H1 (cell line): ENCODE results near the gene CDKN2C. TPM values are rescaled to one million over a fixed set of nuclear protein-coding genes. Genes with fewer than 3 reads are reported as not detected.

Experiments used
- CTCF ChIA-PET: fragments of 300-600 bp; sonication (Branson Sonifier 250); formaldehyde crosslinking; loops from one replicate; lab custom pipeline; 2021; ENCODE audit not compliant: partially characterized antibody; lab: Charles Lee
- POLR2A ChIA-PET: fragments of 300-600 bp; sonication (Branson Sonifier 250); formaldehyde crosslinking; loops from one replicate; lab custom pipeline; 2021; ENCODE audit warnings: inconsistent platforms; ENCODE audit not compliant: partially characterized antibody; lab: Charles Lee
- DNase-seq, 2 experiments: peaks; one replicate each; pipeline versions ENCODE4 v3.0.0 to v3.0.0-alpha.2; 2010 to 2022; ENCODE audit warnings: low spot score in 2 of 2, low read depth in 1 of 2, mixed read lengths in 1 of 2
- FAIRE-seq: peaks from 2 replicates; lab custom pipeline; 2011; peaks lifted over from hg19 to GRCh38; lab: Jason Lieb, UNC
- H2AFZ ChIP-seq: 2 replicates; pipeline ENCODE4 v1.8.1; 2012; ENCODE audit warnings: low read length, inconsistent platforms
- H2AK5ac ChIP-seq: 2 replicates; pipeline ENCODE4 v1.6.1; 2013; ENCODE audit warnings: low read depth, low read length
- H2BK120ac ChIP-seq: replicated peaks from 2 replicates; pipeline ENCODE3; 2013; ENCODE audit warnings: low read depth, low read length, inconsistent platforms
- H2BK12ac ChIP-seq: 2 replicates; pipeline ENCODE4 v1.6.1; 2013; ENCODE audit warnings: low read depth, low read length
- H2BK15ac ChIP-seq: 2 replicates; pipeline ENCODE4 v1.6.1; 2013; ENCODE audit warnings: low read length
- H2BK20ac ChIP-seq: 2 replicates; pipeline ENCODE4 v1.6.1; 2013; ENCODE audit warnings: low read length
- H2BK5ac ChIP-seq: 2 replicates; pipeline ENCODE4 v1.6.1; 2013; ENCODE audit warnings: low read depth, low read length
- H3K14ac ChIP-seq: 2 replicates; pipeline ENCODE4 v1.6.1; 2013; ENCODE audit warnings: inconsistent platforms; ENCODE audit not compliant: insufficient read length
- H3K18ac ChIP-seq: 2 replicates; pipeline ENCODE4 v1.6.1; 2013; ENCODE audit warnings: low read length; ENCODE audit errors: extremely low read depth
- H3K23ac ChIP-seq: 2 replicates; pipeline ENCODE4 v1.6.1; 2013; ENCODE audit warnings: inconsistent platforms; ENCODE audit not compliant: insufficient read length
- H3K23me2 ChIP-seq: 2 replicates; pipeline ENCODE4 v1.6.1; 2013; ENCODE audit warnings: low read depth, low read length
- H3K27ac ChIP-seq: 2 replicates; pipeline ENCODE4 v1.6.1; 2011; ENCODE audit warnings: low read depth, low read length, inconsistent platforms
- H3K27me3 ChIP-seq, 4 experiments: replicated peaks in 1 of 4; 1 replicate in 1 of 4; 2 replicates in 3 of 4; pipeline versions ENCODE4 v1.6.1 to v1.8.1; 2011 to 2013; ENCODE audit warnings: low read length in 3 of 4, mild to moderate bottlenecking in 3 of 4, inconsistent platforms in 2 of 4, mixed read lengths in 2 of 4, moderate library complexity in 1 of 4; ENCODE audit not compliant: control insufficient read depth in 3 of 4, insufficient read depth in 3 of 4; ENCODE audit errors: extremely low read depth in 1 of 4
- H3K36me3 ChIP-seq, 4 experiments: 2 replicates each; pipeline versions ENCODE4 v1.6.1 to v1.8.1; 2011 to 2013; ENCODE audit warnings: mild to moderate bottlenecking in 4 of 4, low read length in 3 of 4, moderate library complexity in 2 of 4, control low read depth in 1 of 4, inconsistent platforms in 1 of 4; ENCODE audit not compliant: insufficient read depth in 4 of 4, control insufficient read depth in 2 of 4
- H3K4ac ChIP-seq: replicated peaks from 2 replicates; pipeline ENCODE3; 2013; ENCODE audit warnings: low read length, low read depth, mixed read lengths, inconsistent platforms; ENCODE audit not compliant: insufficient read length
- H3K4me1 ChIP-seq, 4 experiments: replicated peaks in 1 of 4; 1 replicate in 1 of 4; 2 replicates in 3 of 4; pipeline versions ENCODE4 v1.6.1 to v1.8.1; 2011 to 2013; ENCODE audit warnings: low read length in 3 of 4, inconsistent platforms in 2 of 4, mixed read lengths in 1 of 4; ENCODE audit not compliant: insufficient read depth in 4 of 4, control insufficient read depth in 3 of 4
- H3K4me2 ChIP-seq, 2 experiments: 2 replicates each; pipeline versions ENCODE4 v1.6.1 to v1.8.1; 2011 to 2013; ENCODE audit warnings: low read depth in 2 of 2, low read length in 2 of 2, control low read depth in 1 of 2, inconsistent platforms in 1 of 2, mild to moderate bottlenecking in 1 of 2; ENCODE audit not compliant: insufficient read depth in 1 of 2
- H3K4me3 ChIP-seq, 4 experiments: fragments of 200-600, 300-600 bp in 1 of 4; sonication (generic), shearing (Covaris generic), sonication (Bioruptor Twin) in 1 of 4; 2 replicates each; pipeline versions ENCODE4 v1.5.1 to v1.8.1; 2011 to 2016; ENCODE audit warnings: low read length in 4 of 4, low read depth in 3 of 4, control low read depth in 2 of 4, inconsistent platforms in 2 of 4, mild to moderate bottlenecking in 2 of 4, mixed read lengths in 1 of 4, moderate library complexity in 1 of 4; ENCODE audit not compliant: insufficient read depth in 2 of 4; ENCODE audit errors: extremely low read depth in 1 of 4
- H3K56ac ChIP-seq: replicated peaks from 2 replicates; pipeline ENCODE3; 2013; ENCODE audit warnings: low read depth, mild to moderate bottlenecking, mixed read lengths, low read length, inconsistent platforms; ENCODE audit not compliant: insufficient read length
- H3K79me1 ChIP-seq: 2 replicates; pipeline ENCODE4 v1.6.1; 2013; ENCODE audit warnings: low read depth, low read length, control low read depth
- H3K79me2 ChIP-seq, 2 experiments: 2 replicates each; pipeline versions ENCODE4 v1.6.1 to v1.8.1; 2012 to 2013; ENCODE audit warnings: low read length in 2 of 2, mild to moderate bottlenecking in 2 of 2, inconsistent platforms in 1 of 2; ENCODE audit not compliant: insufficient read depth in 2 of 2, control insufficient read depth in 1 of 2
- H3K9ac ChIP-seq, 4 experiments: replicated peaks in 1 of 4; 1 replicate in 1 of 4; 2 replicates in 3 of 4; pipeline versions ENCODE4 v1.6.1 to v1.8.1; 2011 to 2013; ENCODE audit warnings: low read depth in 3 of 4, low read length in 3 of 4, control low read depth in 2 of 4, mild to moderate bottlenecking in 2 of 4, moderate library complexity in 2 of 4, inconsistent platforms in 1 of 4; ENCODE audit errors: extremely low read depth in 1 of 4
- H3K9me3 ChIP-seq, 2 experiments: 2 replicates each; pipeline versions ENCODE4 v1.6.1 to v1.8.1; 2012 to 2013; ENCODE audit warnings: mild to moderate bottlenecking in 2 of 2, moderate library complexity in 2 of 2, control low read depth in 1 of 2, inconsistent platforms in 1 of 2, low read depth in 1 of 2, low read length in 1 of 2, mixed read lengths in 1 of 2; ENCODE audit not compliant: insufficient read depth in 2 of 2
- H4K20me1 ChIP-seq, 2 experiments: replicated peaks in 1 of 2; 2 replicates each; pipeline versions ENCODE3 to v1.8.1; 2011 to 2013; ENCODE audit warnings: inconsistent platforms in 2 of 2, low read length in 2 of 2, mild to moderate bottlenecking in 1 of 2; ENCODE audit not compliant: insufficient read depth in 2 of 2, control insufficient read depth in 1 of 2
- H4K5ac ChIP-seq: 2 replicates; pipeline ENCODE4 v1.6.1; 2013; ENCODE audit warnings: low read length, low read depth, mixed read lengths, inconsistent platforms; ENCODE audit not compliant: insufficient read length
- H4K8ac ChIP-seq: 2 replicates; pipeline ENCODE4 v1.8.0; 2013; ENCODE audit warnings: mild to moderate bottlenecking, moderate library complexity, low read length, inconsistent platforms; ENCODE audit not compliant: insufficient read depth; ENCODE audit errors: extremely low read depth
- H4K91ac ChIP-seq: replicated peaks from 2 replicates; pipeline ENCODE3; 2013; ENCODE audit warnings: low read length, mixed read lengths, inconsistent platforms; ENCODE audit not compliant: insufficient read length
- BCL11A ChIP-seq, 2 experiments: IDR thresholded peaks; one replicate each; pipeline ENCODE4 v1.6.1; 2011; ENCODE audit warnings: low read depth in 2 of 2, low read length in 2 of 2, mild to moderate bottlenecking in 2 of 2
- CEBPB ChIP-seq: IDR thresholded peaks from 2 replicates; pipeline ENCODE4 v1.6.1; 2012; ENCODE audit warnings: low read depth, low read length
- FOSL1 ChIP-seq: IDR thresholded peaks from 2 replicates; pipeline ENCODE4 v1.6.1; 2011; ENCODE audit warnings: mild to moderate bottlenecking, low read depth, low read length, moderate library complexity; ENCODE audit not compliant: insufficient read depth
- GABPA ChIP-seq: IDR thresholded peaks from 2 replicates; pipeline ENCODE4 v1.6.1; 2011; ENCODE audit warnings: mild to moderate bottlenecking, low read length, moderate library complexity, borderline replicate concordance; ENCODE audit not compliant: insufficient read depth
- GTF2F1 ChIP-seq: IDR thresholded peaks from 2 replicates; pipeline ENCODE4 v1.6.1; 2012; ENCODE audit warnings: low read depth, low read length, improper control_type of control experiment, borderline replicate concordance
- HDAC2 ChIP-seq, 2 experiments: fragments of 300-600 bp in 1 of 2; sonication (generic) in 1 of 2; IDR thresholded peaks; 2 replicates each; pipeline ENCODE4 v1.6.1; 2011 to 2012; ENCODE audit warnings: low read depth in 2 of 2, low read length in 2 of 2, mild to moderate bottlenecking in 2 of 2, moderate library complexity in 2 of 2, borderline replicate concordance in 1 of 2, inconsistent platforms in 1 of 2
- HDAC6 ChIP-seq: IDR thresholded peaks from one replicate; pipeline ENCODE4 v1.7.1; 2012; ENCODE audit warnings: low read depth, mild to moderate bottlenecking, inconsistent platforms, low read length, moderate library complexity
- POLR2AphosphoS5 ChIP-seq: IDR thresholded peaks from 2 replicates; pipeline ENCODE4 v1.6.1; 2011; ENCODE audit warnings: low read depth, low read length
- RBBP5 ChIP-seq: IDR thresholded peaks from 2 replicates; pipeline ENCODE4 v1.7.1; 2012; ENCODE audit warnings: low read depth, mild to moderate bottlenecking, inconsistent platforms, low read length, moderate library complexity, borderline replicate concordance
- RFX5 ChIP-seq: IDR thresholded peaks from 2 replicates; pipeline ENCODE4 v1.6.1; 2011; ENCODE audit warnings: low read depth, low read length, improper control_type of control experiment, borderline replicate concordance
- SP2 ChIP-seq: IDR thresholded peaks from 2 replicates; pipeline ENCODE4 v1.6.1; 2012; ENCODE audit warnings: mild to moderate bottlenecking, low read length, inconsistent platforms
- SRF ChIP-seq: IDR thresholded peaks from 2 replicates; pipeline ENCODE4 v1.6.1; 2011; ENCODE audit warnings: mild to moderate bottlenecking, low read depth, low read length, moderate library complexity
- SUZ12 ChIP-seq: fragments of 200-600 bp; sonication (generic); IDR thresholded peaks from 2 replicates; pipeline ENCODE4 v1.6.1; 2012; ENCODE audit warnings: mild to moderate bottlenecking, inconsistent platforms, low read length, moderate library complexity, mixed read lengths
- TEAD4 ChIP-seq: IDR thresholded peaks from 2 replicates; pipeline ENCODE4 v1.6.1; 2012; ENCODE audit warnings: low read depth, low read length, inconsistent platforms, mixed read lengths
- WGBS, 2 experiments: shearing (Covaris generic) in 1 of 2; methylation state at CpG; one replicate each; pipeline versions ENCODE4 v1.1.6 to v1.1.7; 2013 to 2015; ENCODE audit warnings: low lambda C conversion rate in 2 of 2, mixed read lengths in 2 of 2, inconsistent platforms in 1 of 2, low coverage in 1 of 2, missing lambda C conversion rate in 1 of 2; ENCODE audit not compliant: insufficient replicate concordance in 2 of 2, insufficient coverage in 1 of 2, insufficient read length in 1 of 2; ENCODE audit errors: extremely low coverage in 1 of 2, missing lambda C conversion rate in 1 of 2; 5-methylcytosine and 5-hydroxymethylcytosine counted together
- polyA plus RNA-seq, 7 experiments: library from polyadenylated mRNA; depleted of rRNA in 3 of 7; stranded (reverse) in 5 of 7; unstranded in 2 of 7; fragments of >200 nt in 5 of 7; fragments of 200-250 nt in 2 of 7; gene quantifications; 1 replicate in 5 of 7; 2 replicates in 1 of 7; 4 replicates in 1 of 7; pipeline versions ENCODE4 v1.2.1 to v1.2.3, GENCODE V29; 2011 to 2013; ENCODE audit warnings: missing spikeins in 2 of 7, mixed read lengths in 2 of 7
- total RNA-seq: library from RNA; stranded (reverse); fragmentation: NEBNext Ultra II Directional; extraction: Animal tissue kit (Norgen Biotek cat#: 25700); gene quantifications from 2 replicates; pipeline ENCODE4 v1.2.1, GENCODE V29; 2021

CDKN2C gene
- total and polyA plus RNA-seq, 2 of the 8 experiments (the other 6 are each of a cell fraction or from before 2014, with no cell fraction given) = not detected

- H3K14ac ChIP-seq = no peak overlapping the region
- no peaks in the 10 kb centered on the region for H3K36me3 ChIP-seq
- H2BK15ac ChIP-seq = no peak overlapping the region
- no peak for DNase-seq
- TF ChIP-seq SUZ12 (no peak), HDAC2 (IDR thresholded peaks at IDR 0.05; ENCODE audit: borderline replicate concordance in 1 of 2, low read depth in 2 of 2, low read length in 2 of 2) (no peak), CEBPB (no peak), TEAD4 (no peak), FOSL1 (no peak), RFX5 (no peak), BCL11A (IDR thresholded peaks at IDR 0.05; ENCODE audit: low read depth in 2 of 2, low read length in 2 of 2) (no peak), POLR2AphosphoS5 (no peak), RBBP5 (no peak), GABPA (no peak), SP2 (no peak), GTF2F1 (no peak), SRF (no peak), HDAC6 (no peak)
- H3K9ac ChIP-seq = no peak overlapping the region
- peaks cover 2% of the 10 kb centered on the region for H3K79me1 ChIP-seq
- no peak overlapping the region for H3K4me3 ChIP-seq
- no peak overlapping the region for H2AK5ac ChIP-seq
- H4K20me1 ChIP-seq = peaks cover 0 to 2% of the 10 kb centered on the region in 2 experiments
- no peak overlapping the region for H2AFZ ChIP-seq
- no peaks in the 10 kb centered on the region for H3K4me1 ChIP-seq
- H3K4me2 ChIP-seq = no peak overlapping the region
- peaks cover 0 to 59% of the 10 kb centered on the region in 2 experiments; a peak in 2 of 4 replicates for H3K79me2 ChIP-seq
- H3K27ac ChIP-seq = no peak overlapping the region
- no peak overlapping the region for H2BK120ac ChIP-seq
- no peak overlapping the region for H2BK12ac ChIP-seq
- H4K8ac ChIP-seq = no peak overlapping the region
- H3K27me3 ChIP-seq = no peaks in the 10 kb centered on the region
- H4K91ac ChIP-seq = no peak overlapping the region
- no peak overlapping the region for H2BK20ac ChIP-seq
- no peak overlapping the region for H3K56ac ChIP-seq
- H3K18ac ChIP-seq = no peak overlapping the region
- ChIA-PET CTCF (interaction anchor here (0.9 to 3.2 kb wide), 5 partner anchors 9 to 146 kb away, joined by 3 to 21 read pairs (median 4); no protein-coding TSS in a partner anchor), POLR2A (interaction anchor here (0.7 kb wide), 1 partner anchor 465 kb away, joined by 3 read pairs; no protein-coding TSS in a partner anchor)
- no peak overlapping the region for H3K4ac ChIP-seq
- H2BK5ac ChIP-seq = no peak overlapping the region
- H3K9me3 ChIP-seq = no peaks in the 10 kb centered on the region
- 93% methylated on average over 1 of the region's 1 CpG; no CpG with 5 or more reads in 1 of the 2 experiments for WGBS, 2 experiments
- H3K23me2 ChIP-seq = no peaks in the 10 kb centered on the region
- FAIRE-seq = no peak
- H3K23ac ChIP-seq = no peak overlapping the region
- H4K5ac ChIP-seq = no peak overlapping the region
These were observed 49.6 kb upstream of the CDKN2C start for GRCh38 chr1:50920409-50920808.
